Right renal pelvis (tissue), 4 donors: Measurements from ENCODE around the gene KIF26A. TPM values are rescaled to one million over a fixed set of nuclear protein-coding genes. Genes with fewer than 3 reads are reported as not detected.

Experiments
- DNase-seq, 4 donors: peaks; one replicate each; pipeline ENCODE4 v3.0.0-alpha.2; 2013; ENCODE audit warnings: low read depth in 4 of 4, low spot score in 3 of 4, missing footprints in 1 of 4
- polyA plus RNA-seq, 4 donors: library from polyadenylated mRNA; unstranded; fragments of 120-200 nt; gene quantifications; one replicate each; pipeline ENCODE4 v1.2.1, GENCODE V29; 2013; ENCODE audit not compliant: insufficient read length in 4 of 4

The KIF26A gene
- polyA plus RNA-seq, 4 donors, result 9.6 to 15.4 (median 10.5) TPM

GRCh38 chr14:104141621-104142091 is 3.3 kb downstream of the KIF26A start:
- DNase-seq, result no peak

GRCh38 chr14:104142136-104142945 is 4.0 kb downstream of the KIF26A start:
- no peak for DNase-seq

GRCh38 chr14:104142946-104143470 is 4.6 kb downstream of the KIF26A start:
- DNase-seq, result no peak

- no peak for DNase-seq
These were observed 5.4 kb downstream of the KIF26A start for GRCh38 chr14:104143521-104144452.

- DNase-seq, result no peak
These were observed 6.0 kb downstream of the KIF26A start for GRCh38 chr14:104144453-104144790.

GRCh38 chr14:104144911-104145825 is 6.8 kb downstream of the KIF26A start:
- no peak for DNase-seq

- DNase-seq, result no peak
These were observed 7.6 kb downstream of the KIF26A start for GRCh38 chr14:104145826-104146601.

GRCh38 chr14:104146651-104147345 is 8.4 kb downstream of the KIF26A start:
- no peak for DNase-seq

GRCh38 chr14:104147346-104148125 is 9.1 kb downstream of the KIF26A start:
- no peak for DNase-seq

- DNase-seq, result no peak
These were observed 10.3 kb downstream of the KIF26A start for GRCh38 chr14:104148433-104149277.

- DNase-seq, result no peak
These were observed 10.8 kb downstream of the KIF26A start for GRCh38 chr14:104149278-104149595.

- no peak for DNase-seq
These were observed 11.3 kb downstream of the KIF26A start for GRCh38 chr14:104149617-104150135.

- DNase-seq, result no peak
These were observed 12.0 kb downstream of the KIF26A start for GRCh38 chr14:104150136-104151025.

- DNase-seq, result no peak
These were observed 12.6 kb downstream of the KIF26A start for GRCh38 chr14:104151026-104151381.

- DNase-seq, result no peak
These were observed 13.3 kb downstream of the KIF26A start for GRCh38 chr14:104151566-104152245.

- no peak for DNase-seq
These were observed 13.8 kb downstream of the KIF26A start for GRCh38 chr14:104152246-104152575.
